ENCODE results near the gene AMIGO3. TPM values are rescaled to one million over a fixed set of nuclear protein-coding genes. Genes with fewer than 3 reads are reported as not detected.

AMIGO3 gene
- total RNA-seq, 1 experiment from 2014 or later = not detected

- POLR2A ChIA-PET = no interaction called here
- CTCF ChIA-PET = no interaction called here
- H3K9me3 ChIP-seq = no peaks in the 10 kb centered on the region
- H3K27me3 Mint-ChIP-seq (ENCODE audit: insufficient read depth, unreplicated experiment) = no peaks in the 10 kb centered on the region
- H3K9me3 Mint-ChIP-seq (ENCODE audit: unreplicated experiment) = no peaks in the 10 kb centered on the region
- H3K36me3 ChIP-seq (ENCODE audit: control insufficient read depth, insufficient read depth, low read length) = peaks cover 3% of the 10 kb centered on the region; the same call in 1 of the 2 replicates
- no TSS peak for BruUV-seq (replicated peaks)
- peaks cover 45% of the 10 kb centered on the region for H3K36me3 Mint-ChIP-seq (ENCODE audit: insufficient read depth, unreplicated experiment)
- H3K27ac Mint-ChIP-seq (ENCODE audit: unreplicated experiment) = no peak overlapping the region
- DNase-seq = no peak
- no peaks in the 10 kb centered on the region for H3K4me1 Mint-ChIP-seq (ENCODE audit: low read depth, unreplicated experiment)
- H3K27me3 ChIP-seq (replicated peaks; ENCODE audit: control insufficient read depth, insufficient read depth, low read length) = no peaks in the 10 kb centered on the region
- no peak overlapping the region for H3K4me3 ChIP-seq (ENCODE audit: low read depth, low read length)
- TF ChIP-seq CTCF (IDR thresholded peaks at IDR 0.05; ENCODE audit: insufficient read depth in 1 of 2, low read depth in 1 of 2, low read length in 1 of 2, severe bottlenecking in 1 of 2, unreplicated experiment in 1 of 2) = no peak
- H3K4me3 Mint-ChIP-seq (ENCODE audit: unreplicated experiment) = no peak overlapping the region
- peaks cover 1% of the 10 kb centered on the region; the same call in 1 of the 2 replicates for H3K4me1 ChIP-seq
- intact Hi-C loops (cut with micrococcal nuclease; ENCODE audit: unreplicated experiment) = no loop called here
Measured at GRCh38 chr3:49683162-49683561, 36.3 kb downstream of the AMIGO3 start.

- H3K9me3 Mint-ChIP-seq (ENCODE audit: unreplicated experiment) = no peaks in the 10 kb centered on the region
- Histone ChIP-seq H3K4me3 (ENCODE audit: low read depth, low read length) (no peak overlapping the region), H3K27me3 (replicated peaks; ENCODE audit: control insufficient read depth, insufficient read depth, low read length) (no peaks in the 10 kb centered on the region), H3K9me3 (no peaks in the 10 kb centered on the region), H3K36me3 (ENCODE audit: control insufficient read depth, insufficient read depth, low read length) (peaks cover 4% of the 10 kb centered on the region), H3K4me1 (no peaks in the 10 kb centered on the region)
- TF ChIP-seq CTCF (IDR thresholded peaks at IDR 0.05; ENCODE audit: insufficient read depth in 1 of 2, low read depth in 1 of 2, low read length in 1 of 2, severe bottlenecking in 1 of 2, unreplicated experiment in 1 of 2) = no peak
- BruUV-seq (replicated peaks) = no TSS peak
- intact Hi-C loops (cut with micrococcal nuclease; ENCODE audit: unreplicated experiment) = no loop called here
- no peaks in the 10 kb centered on the region for H3K4me1 Mint-ChIP-seq (ENCODE audit: low read depth, unreplicated experiment)
- H3K36me3 Mint-ChIP-seq (ENCODE audit: insufficient read depth, unreplicated experiment) = peaks cover 54% of the 10 kb centered on the region
- H3K27ac Mint-ChIP-seq (ENCODE audit: unreplicated experiment) = no peak overlapping the region
- H3K27me3 Mint-ChIP-seq (ENCODE audit: insufficient read depth, unreplicated experiment) = no peaks in the 10 kb centered on the region
- H3K4me3 Mint-ChIP-seq (ENCODE audit: unreplicated experiment) = no peak overlapping the region
- POLR2A ChIA-PET = no interaction called here
- no peak for DNase-seq
- CTCF ChIA-PET = no interaction called here
Measured at GRCh38 chr3:49681543-49681942, 37.9 kb downstream of the AMIGO3 start.

- no peak overlapping the region for H3K4me3 ChIP-seq (ENCODE audit: low read depth, low read length)
- no peaks in the 10 kb centered on the region for H3K27me3 ChIP-seq (replicated peaks; ENCODE audit: control insufficient read depth, insufficient read depth, low read length)
- no peaks in the 10 kb centered on the region for H3K9me3 Mint-ChIP-seq (ENCODE audit: unreplicated experiment)
- no peak overlapping the region for H3K27ac Mint-ChIP-seq (ENCODE audit: unreplicated experiment)
- no peaks in the 10 kb centered on the region for H3K27me3 Mint-ChIP-seq (ENCODE audit: insufficient read depth, unreplicated experiment)
- intact Hi-C loops (cut with micrococcal nuclease; ENCODE audit: unreplicated experiment) = no loop called here
- POLR2A ChIA-PET = no interaction called here
- peaks cover 5% of the 10 kb centered on the region for H3K36me3 ChIP-seq (ENCODE audit: control insufficient read depth, insufficient read depth, low read length)
- DNase-seq = no peak
- no peak overlapping the region for H3K4me3 Mint-ChIP-seq (ENCODE audit: unreplicated experiment)
- H3K4me1 Mint-ChIP-seq (ENCODE audit: low read depth, unreplicated experiment) = no peaks in the 10 kb centered on the region
- peaks cover 57% of the 10 kb centered on the region for H3K36me3 Mint-ChIP-seq (ENCODE audit: insufficient read depth, unreplicated experiment)
- CTCF ChIA-PET = no interaction called here
- no peaks in the 10 kb centered on the region for H3K4me1 ChIP-seq
- no peak for TF ChIP-seq CTCF (IDR thresholded peaks at IDR 0.05; ENCODE audit: insufficient read depth in 1 of 2, low read depth in 1 of 2, low read length in 1 of 2, severe bottlenecking in 1 of 2, unreplicated experiment in 1 of 2)
- no TSS peak for BruUV-seq (replicated peaks)
- no peaks in the 10 kb centered on the region for H3K9me3 ChIP-seq
Measured at GRCh38 chr3:49681232-49681522, 38.3 kb downstream of the AMIGO3 start.

All from Caco-2 (cell line).